Frontal cortex (tissue), 4 donors: Measurements from ENCODE around the gene BTBD17. TPM values are rescaled to one million over a fixed set of nuclear protein-coding genes. Genes with fewer than 3 reads are reported as not detected.
"Not testable (repeated sequence)": the region's sequence is repeated elsewhere in the genome, so short reads cannot be mapped to it uniquely, and the experiment has no call there.

Experiments used
- DNase-seq, 2 donors: peaks; one replicate each; pipeline ENCODE4 v3.0.0; 2012; ENCODE audit warnings: low spot score in 2 of 2
- FAIRE-seq: peaks from 2 replicates; lab custom pipeline; 2012; peaks lifted over from hg19 to GRCh38; lab: Jason Lieb, UNC
- total RNA-seq: library from RNA; depleted of rRNA; stranded (reverse); fragments of >200 nt; gene quantifications from one replicate; pipeline ENCODE4 v1.2.3, GENCODE V29; 2014
- donor health status: control.
- donor health status: control.
- donor health status: control.

Gene BTBD17
- total RNA-seq: 5.3 TPM

GRCh38 chr17:74361230-74362068 lies at the start of gene BTBD17:
BTBD17 (minus strand) TSS chr17:74361868; CDS start chr17:74361819, 49 bp downstream.
- FAIRE-seq (no peak), DNase-seq (peak; percentile 80)

- FAIRE-seq (no peak), DNase-seq (no peak)
Observed at GRCh38 chr17:74410001-74410443, 48.4 kb upstream of the BTBD17 start.

GRCh38 chr17:74408815-74409214 lies 47.1 kb upstream of the BTBD17 start:
- no peak for DNase-seq
- FAIRE-seq: no peak

GRCh38 chr17:74408262-74408661 lies 46.6 kb upstream of the BTBD17 start:
- DNase-seq (no peak), FAIRE-seq (no peak)

- DNase-seq (no peak), FAIRE-seq (no peak)
Observed at GRCh38 chr17:74407384-74407783, 45.7 kb upstream of the BTBD17 start.

GRCh38 chr17:74405311-74405710 lies 43.6 kb upstream of the BTBD17 start:
- not testable (repeated sequence) for DNase-seq, FAIRE-seq

GRCh38 chr17:74404789-74405188 lies 43.1 kb upstream of the BTBD17 start:
- DNase-seq (no peak), FAIRE-seq (no peak)

GRCh38 chr17:74404218-74404617 lies 42.5 kb upstream of the BTBD17 start:
- no peak for DNase-seq
- FAIRE-seq: no peak

- DNase-seq: no peak
- FAIRE-seq: no peak
Observed at GRCh38 chr17:74403512-74404137, 42.0 kb upstream of the BTBD17 start.

GRCh38 chr17:74402048-74402447 lies 40.4 kb upstream of the BTBD17 start:
- DNase-seq (no peak), FAIRE-seq (no peak)

- FAIRE-seq: no peak
Observed at GRCh38 chr17:74396567-74396966, 34.9 kb upstream of the BTBD17 start.

GRCh38 chr17:74394977-74395376 lies 33.3 kb upstream of the BTBD17 start:
- no peak for DNase-seq
- FAIRE-seq: no peak

More at GRCh38 chr17:74396567-74396966, 34.9 kb upstream of the BTBD17 start:
- no peak for DNase-seq

- no peak for FAIRE-seq
Observed at GRCh38 chr17:74394275-74394950, 32.7 kb upstream of the BTBD17 start.

GRCh38 chr17:74393346-74393942 lies 31.8 kb upstream of the BTBD17 start:
- DNase-seq (no peak), FAIRE-seq (no peak)

More at GRCh38 chr17:74394275-74394950, 32.7 kb upstream of the BTBD17 start:
- no peak for DNase-seq

- FAIRE-seq (no peak), DNase-seq (no peak)
Observed at GRCh38 chr17:74392848-74393247, 31.2 kb upstream of the BTBD17 start.

- no peak for DNase-seq
- no peak for FAIRE-seq
Observed at GRCh38 chr17:74391771-74392170, 30.1 kb upstream of the BTBD17 start.

GRCh38 chr17:74390680-74391653 lies 29.3 kb upstream of the BTBD17 start:
- DNase-seq: no peak
- no peak for FAIRE-seq

GRCh38 chr17:74389937-74390679 lies 28.4 kb upstream of the BTBD17 start:
- FAIRE-seq (no peak), DNase-seq (no peak)
